ENCODE data around the gene TASOR2. TPM values are rescaled to one million over a fixed set of nuclear protein-coding genes. Genes with fewer than 3 reads are reported as not detected.

TASOR2 gene
- polyA plus RNA-seq, 6 donors from 2014 or later: 3.8 to 24.5 (median 16.9) TPM

DNA sequence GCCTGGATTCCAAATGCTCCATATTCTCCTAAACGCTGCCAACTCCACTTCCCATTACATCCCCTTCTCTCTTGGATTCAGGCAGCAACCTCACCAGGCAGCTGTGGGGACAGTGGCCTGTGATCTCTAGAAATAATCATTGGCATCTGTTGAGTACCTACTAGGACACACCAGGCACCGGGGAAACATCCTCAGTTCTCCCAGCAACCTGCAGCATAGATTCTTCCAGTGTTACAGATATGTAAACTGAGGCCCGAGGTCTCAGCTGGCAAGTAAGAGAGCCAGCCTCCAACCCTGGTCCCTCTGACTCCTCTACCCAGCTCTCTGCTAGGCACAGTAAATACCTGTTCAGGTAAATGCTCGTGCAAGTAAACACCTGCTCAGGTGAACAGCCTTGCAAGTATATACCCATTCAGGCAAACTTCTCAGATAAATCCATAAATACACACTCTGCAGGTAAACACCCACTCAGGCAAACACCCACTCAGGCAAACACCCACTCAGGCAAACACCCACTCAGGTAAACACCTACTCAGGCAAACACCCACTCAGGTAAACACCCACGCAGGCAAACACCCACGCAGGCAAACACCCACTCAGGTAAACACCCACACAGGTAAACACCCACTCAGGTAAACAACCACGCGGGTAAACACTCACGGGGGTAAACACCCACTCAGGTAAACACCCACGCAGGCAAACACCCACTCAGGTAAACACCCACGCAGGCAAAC lies 37.0 kb upstream of the TASOR2 start:
- H3K27me3 Mint-ChIP-seq: no peaks in the 10 kb centered on the region
- ATAC-seq (ENCODE audit: low read depth in 2 of 2): no peak
- H3K9me3 Mint-ChIP-seq: no peaks in the 10 kb centered on the region
- peaks cover 32 to 36% (median 33%) of the 10 kb centered on the region in 3 donors for H3K4me1 Mint-ChIP-seq
- peaks cover 6 to 8% of the 10 kb centered on the region in 2 donors for H3K36me3 Mint-ChIP-seq
- no peak overlapping the region for H3K4me3 Mint-ChIP-seq
- DNase-seq: no peak
- peak overlapping the region; percentile 12 to 96 (median 74) for H3K27ac Mint-ChIP-seq

DNA sequence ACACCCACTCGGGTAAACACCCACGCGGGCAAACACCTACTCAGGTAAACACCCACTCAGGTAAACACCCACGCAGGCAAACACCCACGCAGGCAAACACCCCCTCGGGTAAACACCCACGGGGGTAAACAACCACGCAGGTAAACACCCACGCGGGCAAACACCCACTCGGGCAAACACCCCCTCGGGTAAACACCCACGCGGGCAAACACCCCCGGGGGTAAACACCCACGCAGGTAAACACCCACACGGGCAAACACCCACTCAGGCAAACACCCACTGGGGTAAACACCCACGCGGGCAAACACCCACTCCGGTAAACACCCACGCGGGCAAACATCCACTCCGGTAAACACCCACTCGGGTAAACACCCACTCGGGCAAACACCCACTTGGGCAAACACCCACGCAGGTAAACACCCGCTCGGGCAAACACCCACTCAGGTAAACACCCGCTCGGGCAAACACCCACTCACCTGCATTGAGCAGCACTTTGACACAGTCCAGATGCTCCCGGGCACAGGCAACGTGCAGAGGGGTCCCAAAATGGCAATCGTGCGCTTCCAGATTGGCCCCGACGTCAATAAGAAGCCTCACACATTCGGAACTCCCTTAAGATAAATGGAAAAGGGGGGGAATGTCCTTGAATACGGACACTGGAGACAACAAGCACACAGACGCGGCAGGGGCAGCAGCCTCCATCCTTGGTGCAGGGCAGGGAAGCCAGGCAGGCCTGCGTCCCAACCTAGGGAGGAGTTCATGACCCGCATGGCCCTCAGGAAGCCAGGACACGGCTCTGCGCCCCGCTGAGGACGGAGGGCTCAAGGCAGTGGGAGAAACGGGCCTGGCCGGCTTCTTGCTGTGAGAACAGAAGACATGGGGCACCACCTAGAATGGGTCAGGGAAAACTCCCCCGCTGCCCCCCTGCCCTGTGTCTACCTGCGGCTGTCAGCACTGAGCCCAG lies 35.9 kb upstream of the TASOR2 start:
- peaks cover under 1 to 8% of the 10 kb centered on the region in 2 donors for H3K36me3 Mint-ChIP-seq
- DNase-seq (no peak), ATAC-seq (ENCODE audit: low read depth in 2 of 2) (no peak)
- no peaks in the 10 kb centered on the region for H3K27me3 Mint-ChIP-seq
- peaks cover 31 to 35% (median 32%) of the 10 kb centered on the region in 3 donors for H3K4me1 Mint-ChIP-seq
- H3K9me3 Mint-ChIP-seq: no peaks in the 10 kb centered on the region
- H3K4me3 Mint-ChIP-seq: peak overlapping the region in 1 of 8 donors; percentile 47
- peak overlapping the region in 1 of 6 donors; percentile 73 for H3K27ac Mint-ChIP-seq

DNA sequence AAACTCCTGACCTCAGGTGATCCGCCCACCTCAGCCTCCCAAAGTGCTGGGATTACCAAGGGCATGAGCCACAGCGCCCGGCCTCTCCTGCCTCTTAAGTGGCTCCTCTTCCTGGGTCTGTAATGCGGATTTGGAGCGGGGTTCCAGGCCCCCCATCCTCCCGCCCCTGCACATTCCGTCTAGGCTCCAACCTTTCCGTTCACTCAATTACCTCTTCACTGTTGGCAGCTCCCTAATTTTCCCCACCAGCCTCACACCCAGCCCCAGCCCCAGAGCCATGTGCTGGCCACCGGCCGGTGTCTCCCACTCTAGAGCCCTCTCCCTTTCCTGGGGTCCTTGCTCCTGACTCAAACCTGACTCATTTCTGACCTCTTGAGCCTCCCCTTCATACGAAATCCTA lies 34.9 kb upstream of the TASOR2 start:
- Mint-ChIP-seq H3K4me1 (peaks cover 27 to 35% (median 28%) of the 10 kb centered on the region in 3 donors), H3K36me3 (peaks cover 0 to 8% of the 10 kb centered on the region in 2 donors), H3K27ac (peak overlapping the region in 1 of 6 donors; percentile 17), H3K4me3 (no peak overlapping the region), H3K9me3 (no peaks in the 10 kb centered on the region), H3K27me3 (no peaks in the 10 kb centered on the region)
- no peak for DNase-seq
- no peak for ATAC-seq (ENCODE audit: low read depth in 2 of 2)

DNA sequence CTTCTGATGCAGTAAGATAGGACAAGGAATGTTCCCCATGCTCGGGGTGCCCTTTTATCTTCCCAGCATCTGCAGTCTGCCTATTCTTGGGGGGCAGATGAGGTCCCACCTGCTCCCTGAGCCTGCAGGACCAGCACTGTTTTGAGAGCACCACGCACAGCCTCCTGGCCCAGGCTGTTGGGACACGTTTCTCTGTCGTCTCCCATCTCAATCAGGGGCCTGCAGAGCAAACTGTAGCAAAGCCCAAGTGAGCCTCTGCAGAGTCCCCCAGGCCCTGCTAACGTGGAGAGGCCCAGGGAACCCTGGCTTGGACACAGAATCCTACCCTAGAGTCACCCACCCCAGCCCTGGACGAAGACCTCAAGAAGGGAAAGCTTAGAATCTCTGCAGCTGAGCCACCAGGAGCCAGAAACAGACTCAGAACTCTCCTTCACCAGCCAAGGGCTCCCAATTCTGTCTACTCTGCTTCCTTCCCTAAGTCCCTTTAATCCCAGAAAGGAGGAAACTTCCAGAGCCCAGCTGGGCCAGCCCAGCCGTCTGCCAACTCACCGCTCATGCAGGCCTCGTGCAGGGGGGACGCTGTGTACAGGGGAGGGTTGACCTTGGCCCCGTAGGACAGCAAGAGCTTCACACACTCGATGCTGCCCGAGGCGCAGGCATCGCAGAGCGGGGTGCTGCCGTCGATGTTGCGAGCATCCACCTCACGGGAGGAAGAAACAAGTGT lies 33.8 kb upstream of the TASOR2 start:
- Mint-ChIP-seq H3K4me3 (no peak overlapping the region), H3K27ac (no peak overlapping the region), H3K27me3 (no peaks in the 10 kb centered on the region), H3K36me3 (peaks cover 0 to 8% of the 10 kb centered on the region in 2 donors), H3K9me3 (no peaks in the 10 kb centered on the region), H3K4me1 (peaks cover 17 to 33% (median 22%) of the 10 kb centered on the region in 3 donors)
- no peak for ATAC-seq (ENCODE audit: low read depth in 2 of 2)
- DNase-seq: no peak

DNA sequence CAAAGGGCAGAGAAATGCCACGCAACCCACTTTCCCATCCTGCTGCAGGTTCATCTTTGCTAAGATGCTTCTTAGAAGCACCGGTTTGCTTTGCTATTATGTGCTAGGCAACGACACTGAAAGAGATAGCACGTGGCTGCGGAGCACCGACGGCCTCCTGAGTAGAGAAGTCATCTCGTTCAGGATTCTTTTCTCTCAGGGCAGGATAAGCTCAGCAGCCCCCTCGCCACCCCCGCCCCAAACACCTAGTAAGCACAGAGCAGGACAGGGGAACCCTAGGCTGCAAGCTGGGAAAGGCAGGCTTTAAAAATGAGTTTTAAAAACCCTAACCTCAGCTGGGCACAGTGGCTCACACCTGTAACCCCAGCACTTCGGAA lies 33.3 kb upstream of the TASOR2 start:
- no peak for ATAC-seq (ENCODE audit: low read depth in 2 of 2)
- H3K4me3 Mint-ChIP-seq: no peak overlapping the region
- H3K27ac Mint-ChIP-seq: peak overlapping the region in 2 of 6 donors; percentile 33 to 75
- no peak for DNase-seq
- peaks cover 12 to 28% (median 19%) of the 10 kb centered on the region in 3 donors for H3K4me1 Mint-ChIP-seq
- no peaks in the 10 kb centered on the region for H3K27me3 Mint-ChIP-seq
- H3K36me3 Mint-ChIP-seq: peaks cover 0 to 8% of the 10 kb centered on the region in 2 donors
- no peaks in the 10 kb centered on the region for H3K9me3 Mint-ChIP-seq

DNA sequence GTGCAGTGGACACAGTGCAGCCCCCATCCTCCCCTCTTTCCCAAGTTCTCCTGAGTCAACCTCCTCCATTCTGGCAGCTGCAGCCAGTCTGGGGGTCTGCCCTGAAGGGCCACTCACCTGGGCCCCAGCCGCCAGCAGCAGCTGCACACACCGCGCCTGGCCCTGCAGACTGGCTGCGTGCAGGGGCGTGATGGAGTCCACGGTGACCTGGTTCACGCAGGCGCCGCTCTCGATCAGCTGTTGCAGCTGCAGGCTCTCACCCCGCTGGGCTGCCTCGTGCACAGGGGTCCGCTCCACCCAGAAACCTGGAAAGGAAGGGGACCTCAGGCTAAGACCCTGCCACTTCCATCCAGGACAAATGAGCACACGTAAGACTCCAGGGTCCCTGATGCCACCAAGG lies 31.9 kb upstream of the TASOR2 start:
- Mint-ChIP-seq H3K36me3 (peaks cover 0 to 8% of the 10 kb centered on the region in 2 donors), H3K27me3 (no peaks in the 10 kb centered on the region), H3K9me3 (no peaks in the 10 kb centered on the region), H3K27ac (no peak overlapping the region), H3K4me3 (no peak overlapping the region), H3K4me1 (peaks cover 11 to 25% (median 15%) of the 10 kb centered on the region in 3 donors)
- DNase-seq: no peak
- ATAC-seq (ENCODE audit: low read depth in 2 of 2): no peak

DNA sequence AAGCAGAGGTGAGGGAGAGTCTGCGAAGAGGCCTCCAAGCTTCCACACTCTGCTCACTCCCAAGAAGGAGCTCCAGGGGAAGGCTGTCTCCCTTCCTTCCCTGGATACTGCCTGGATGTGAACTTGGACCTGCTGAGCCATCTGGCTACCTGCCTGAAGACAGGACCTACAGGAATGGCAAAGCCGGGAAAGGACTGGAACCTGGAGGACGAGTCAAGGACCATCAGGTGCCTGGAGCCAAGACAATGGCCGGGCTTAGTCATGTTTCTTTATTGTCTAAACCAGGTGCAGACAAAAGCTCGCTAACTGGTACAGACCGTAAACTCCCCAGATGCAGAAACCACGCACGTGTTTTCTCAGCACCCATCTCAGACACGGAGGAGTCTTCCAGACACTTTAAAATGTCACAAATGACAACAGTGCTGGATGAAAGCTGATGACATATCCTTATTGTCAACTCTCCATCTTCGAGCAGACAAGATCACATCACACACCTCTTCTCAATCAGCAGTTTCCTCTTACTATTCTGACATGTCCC lies 30.4 kb upstream of the TASOR2 start:
- Mint-ChIP-seq H3K36me3 (peaks cover 0 to 8% of the 10 kb centered on the region in 2 donors), H3K4me1 (peaks cover 13 to 26% (median 18%) of the 10 kb centered on the region in 3 donors), H3K27me3 (no peaks in the 10 kb centered on the region), H3K4me3 (no peak overlapping the region), H3K9me3 (no peaks in the 10 kb centered on the region), H3K27ac (no peak overlapping the region)
- ATAC-seq (ENCODE audit: low read depth in 2 of 2) (no peak), DNase-seq (no peak)

DNA sequence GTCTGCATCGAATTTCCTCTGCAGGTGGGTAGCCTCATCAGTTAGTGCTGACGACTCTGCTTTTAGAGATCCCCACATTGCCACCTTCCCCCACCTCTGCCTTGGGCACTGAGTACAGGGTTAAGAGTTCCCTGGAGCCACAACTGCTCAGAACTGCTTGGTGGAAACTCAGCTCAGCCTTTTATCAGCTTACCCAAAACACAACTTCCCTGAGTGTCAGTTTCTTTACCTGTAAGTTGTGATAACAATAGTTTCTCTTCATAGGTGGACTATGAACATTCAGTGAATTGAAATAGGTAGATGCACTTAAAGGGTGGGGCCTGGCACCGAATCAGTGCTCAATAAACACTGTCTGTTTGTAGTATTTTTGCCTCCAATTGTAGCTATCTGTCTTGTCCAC lies 29.5 kb upstream of the TASOR2 start:
- Mint-ChIP-seq H3K4me3 (peak overlapping the region in 1 of 8 donors; percentile 44), H3K27ac (peak overlapping the region in 1 of 6 donors; percentile 6), H3K27me3 (no peaks in the 10 kb centered on the region), H3K9me3 (no peaks in the 10 kb centered on the region), H3K36me3 (peaks cover 0 to 4% of the 10 kb centered on the region in 2 donors), H3K4me1 (peaks cover 18 to 34% (median 26%) of the 10 kb centered on the region in 3 donors)
- ATAC-seq (ENCODE audit: low read depth in 2 of 2) (no peak), DNase-seq (no peak)

DNA sequence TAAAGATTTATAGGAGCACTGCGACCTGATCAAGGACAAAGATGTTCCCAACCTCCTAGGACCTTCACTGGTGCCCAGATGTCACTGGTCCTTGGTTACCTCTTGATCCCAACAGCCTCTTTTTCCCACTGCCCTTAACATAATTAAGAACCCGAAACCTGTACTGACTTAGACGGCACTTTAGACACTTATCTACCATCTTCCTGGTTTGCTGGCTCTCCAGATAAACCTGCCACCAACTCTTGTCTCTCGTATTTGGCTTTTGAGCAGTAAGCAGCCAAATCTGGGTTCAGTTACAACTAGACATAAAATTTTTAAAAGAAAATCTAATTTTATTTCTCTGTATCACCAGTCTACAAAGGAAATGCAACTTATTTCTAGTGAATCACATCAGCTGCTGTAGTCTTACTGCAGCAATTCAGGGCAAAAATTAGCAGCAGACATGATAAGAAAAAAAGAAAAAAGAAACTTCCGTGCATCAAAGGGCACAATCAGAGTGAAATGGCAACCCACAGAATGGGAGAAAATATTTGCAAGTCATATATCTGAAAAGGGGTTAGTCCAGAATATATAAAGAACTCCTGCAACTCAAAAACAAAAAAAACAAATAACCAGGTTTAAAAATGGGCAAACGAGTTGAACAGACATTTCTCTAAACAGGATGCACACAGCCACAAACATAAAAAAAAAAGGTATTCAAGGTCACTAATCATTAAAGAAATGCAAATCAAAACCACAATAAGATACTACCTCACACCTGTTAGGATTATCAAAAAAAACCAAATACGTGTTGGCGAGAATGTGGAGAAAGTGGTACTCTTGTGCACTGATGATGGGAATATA lies 27.7 kb upstream of the TASOR2 start:
- Mint-ChIP-seq H3K9me3 (no peaks in the 10 kb centered on the region), H3K4me3 (no peak overlapping the region), H3K36me3 (no peaks in the 10 kb centered on the region), H3K27me3 (no peaks in the 10 kb centered on the region), H3K4me1 (peaks cover 21 to 38% (median 23%) of the 10 kb centered on the region in 3 donors), H3K27ac (peak overlapping the region in 2 of 6 donors; percentile 47 to 64)
- DNase-seq (no peak), ATAC-seq (ENCODE audit: low read depth in 2 of 2) (no peak)

DNA sequence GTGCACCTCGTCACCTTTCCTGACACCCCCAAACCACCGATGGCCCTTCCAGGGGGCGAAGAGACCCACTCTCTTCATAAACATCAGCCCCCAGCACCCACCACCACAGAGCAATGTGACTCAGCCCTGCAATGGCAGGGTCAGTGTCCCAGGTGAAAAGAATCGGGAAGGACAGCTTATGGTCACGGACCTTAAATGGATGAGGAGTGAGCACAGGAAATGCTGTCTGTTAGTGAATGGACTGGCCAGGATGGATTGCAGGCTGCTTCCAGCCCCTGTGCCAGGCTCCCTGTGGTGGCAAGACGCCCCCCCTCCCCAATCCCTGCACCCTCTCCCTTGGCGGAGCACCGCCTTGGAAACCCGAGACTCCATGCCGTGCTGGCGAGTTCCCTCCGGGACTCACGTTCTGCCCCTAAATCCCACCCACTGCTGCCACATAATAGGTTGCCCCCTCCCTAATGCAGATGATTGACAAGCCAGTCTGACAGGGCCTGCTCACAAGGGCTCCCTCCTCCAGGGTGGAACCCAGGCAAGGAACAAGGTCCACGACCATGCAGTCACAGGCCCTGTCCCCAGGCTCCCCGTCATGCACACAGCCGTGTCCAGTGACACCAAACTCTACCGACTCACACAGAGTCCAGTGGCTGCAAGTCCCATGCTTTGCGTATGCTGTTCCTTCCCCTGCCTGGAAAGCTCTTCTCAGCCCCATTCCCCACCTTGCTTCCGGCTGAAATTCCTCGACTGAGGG lies 25.6 kb upstream of the TASOR2 start:
- no peak overlapping the region for H3K4me3 Mint-ChIP-seq

DNA sequence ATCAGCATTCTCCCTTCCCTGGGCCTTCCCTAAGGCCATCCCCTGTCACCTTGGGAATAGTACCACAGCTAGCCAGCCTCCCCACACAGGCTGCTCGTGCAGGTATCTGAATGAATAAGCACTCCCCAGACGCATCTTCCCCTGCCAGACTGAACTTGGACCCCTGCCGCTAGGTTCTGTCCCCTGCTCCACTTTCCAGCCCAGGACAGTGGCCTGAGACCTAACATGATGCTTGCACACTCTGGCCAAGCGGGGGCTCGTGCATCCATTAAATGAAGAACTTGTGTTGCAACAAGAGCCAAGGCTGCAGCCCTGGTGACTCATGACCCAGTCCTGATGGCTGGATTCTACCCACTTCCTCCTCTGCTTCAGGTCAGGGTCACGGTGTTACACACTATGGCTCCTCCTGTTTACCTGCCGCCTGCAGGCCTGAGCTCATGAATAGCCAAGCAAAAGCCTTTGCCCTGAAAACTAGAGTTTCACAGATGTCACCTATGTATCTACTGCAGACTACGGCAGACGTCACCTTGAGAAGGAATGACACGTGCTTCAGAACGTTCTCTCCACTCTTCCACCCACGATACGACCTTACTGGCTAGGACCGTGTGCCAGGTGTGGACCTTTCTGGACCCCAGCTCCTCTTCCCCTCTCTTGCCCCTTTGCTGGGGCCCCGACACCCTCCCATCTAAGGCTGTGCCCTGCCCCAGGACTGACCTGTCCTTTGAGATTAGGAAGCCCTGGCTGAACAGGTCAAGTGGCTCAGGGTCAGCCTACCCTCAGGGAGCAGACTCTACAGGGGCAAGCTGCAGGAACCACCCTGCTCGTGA lies 24.7 kb upstream of the TASOR2 start:
- peak; percentile 58 to 77 for ATAC-seq (ENCODE audit: low read depth in 2 of 2)
- Mint-ChIP-seq H3K36me3 (no peaks in the 10 kb centered on the region), H3K27me3 (no peaks in the 10 kb centered on the region), H3K4me1 (peaks cover 23 to 36% (median 27%) of the 10 kb centered on the region in 3 donors), H3K9me3 (no peaks in the 10 kb centered on the region), H3K27ac (peak overlapping the region in 3 of 6 donors; percentile 22 to 64 (median 60)), H3K4me3 (peak overlapping the region in 1 of 8 donors; percentile 36)
- no peak for DNase-seq

More for the DNA sequence above, 25.6 kb upstream of the TASOR2 start:
- H3K36me3 Mint-ChIP-seq: no peaks in the 10 kb centered on the region
- peaks cover 23 to 38% (median 25%) of the 10 kb centered on the region in 3 donors for H3K4me1 Mint-ChIP-seq
- ATAC-seq (ENCODE audit: low read depth in 2 of 2) (no peak), DNase-seq (no peak)
- no peaks in the 10 kb centered on the region for H3K9me3 Mint-ChIP-seq
- H3K27ac Mint-ChIP-seq: no peak overlapping the region
- no peaks in the 10 kb centered on the region for H3K27me3 Mint-ChIP-seq
